Measurements from ENCODE around the gene RAET1G.
"Not testable (repeated sequence)": the region's sequence is repeated elsewhere in the genome, so short reads cannot be mapped to it uniquely, and the experiment has no call there.

The RAET1G gene

GRCh38 chr6:149953934-149954327 is 31.0 kb upstream of the RAET1G start:
- not testable (repeated sequence) for DNase-seq (ENCODE audit: low read depth)

GRCh38 chr6:149953390-149953789 is 30.5 kb upstream of the RAET1G start:
- DNase-seq (ENCODE audit: low read depth): not testable (repeated sequence)

- DNase-seq (ENCODE audit: low read depth): no peak
Observed at GRCh38 chr6:149951626-149952025, 28.7 kb upstream of the RAET1G start.

- no peak for DNase-seq (ENCODE audit: low read depth)
Observed at GRCh38 chr6:149951096-149951495, 28.2 kb upstream of the RAET1G start.

- no peak for DNase-seq (ENCODE audit: low read depth)
Observed at GRCh38 chr6:149950423-149950822, 27.5 kb upstream of the RAET1G start.

GRCh38 chr6:149948616-149949015 is 25.7 kb upstream of the RAET1G start:
- DNase-seq (ENCODE audit: low read depth): no peak

GRCh38 chr6:149948011-149948410 is 25.1 kb upstream of the RAET1G start:
- DNase-seq (ENCODE audit: low read depth): no peak

GRCh38 chr6:149947533-149947932 is 24.6 kb upstream of the RAET1G start:
- DNase-seq (ENCODE audit: low read depth): not testable (repeated sequence)

- not testable (repeated sequence) for DNase-seq (ENCODE audit: low read depth)
Observed at GRCh38 chr6:149946631-149947030, 23.7 kb upstream of the RAET1G start.

- DNase-seq (ENCODE audit: low read depth): not testable (repeated sequence)
Observed at GRCh38 chr6:149945276-149945675, 22.4 kb upstream of the RAET1G start.

GRCh38 chr6:149943321-149943720 is 20.4 kb upstream of the RAET1G start:
- DNase-seq (ENCODE audit: low read depth): not testable (repeated sequence)

GRCh38 chr6:149942461-149942829 is 19.5 kb upstream of the RAET1G start:
- DNase-seq (ENCODE audit: low read depth): no peak

GRCh38 chr6:149941583-149942460 is 18.9 kb upstream of the RAET1G start, which contains the start of gene ULBP2:
Gene ULBP2, plus strand, starts transcription at chr6:149942014. Its CDS starts 59 bp downstream, at chr6:149942073.
- peak; percentile 89 for DNase-seq (ENCODE audit: low read depth)

- DNase-seq (ENCODE audit: low read depth): no peak
Observed at GRCh38 chr6:149940672-149940982, 17.7 kb upstream of the RAET1G start.

- no peak for DNase-seq (ENCODE audit: low read depth)
Observed at GRCh38 chr6:149939909-149940671, 17.2 kb upstream of the RAET1G start.

GRCh38 chr6:149939356-149939648 is 16.4 kb upstream of the RAET1G start:
- no peak for DNase-seq (ENCODE audit: low read depth)

- no peak for DNase-seq (ENCODE audit: low read depth)
Observed at GRCh38 chr6:149938571-149939355, 15.8 kb upstream of the RAET1G start.

GRCh38 chr6:149938013-149938570 is 15.2 kb upstream of the RAET1G start:
- not testable (repeated sequence) for DNase-seq (ENCODE audit: low read depth)

GRCh38 chr6:149936743-149937142 is 13.8 kb upstream of the RAET1G start:
- no peak for DNase-seq (ENCODE audit: low read depth)

- DNase-seq (ENCODE audit: low read depth): no peak
Observed at GRCh38 chr6:149935668-149936067, 12.7 kb upstream of the RAET1G start.

- no peak for DNase-seq (ENCODE audit: low read depth)
Observed at GRCh38 chr6:149935246-149935645, 12.3 kb upstream of the RAET1G start.

Measured in amniotic epithelial cell (primary cell).